GM21576 (cell line): ENCODE results near the gene KPNA6.
"Not testable (repeated sequence)": the region's sequence is repeated elsewhere in the genome, so short reads cannot be mapped to it uniquely, and the experiment has no call there.

ENCODE experiments used
- ATAC-seq: cut with Tn5 transposase; IDR thresholded peaks from one replicate; pipeline ENCODE4 v1.9.1; 2021; ENCODE audit warnings: mild to moderate bottlenecking, moderate library complexity; ENCODE audit not compliant: unreplicated experiment

Gene KPNA6

DNA sequence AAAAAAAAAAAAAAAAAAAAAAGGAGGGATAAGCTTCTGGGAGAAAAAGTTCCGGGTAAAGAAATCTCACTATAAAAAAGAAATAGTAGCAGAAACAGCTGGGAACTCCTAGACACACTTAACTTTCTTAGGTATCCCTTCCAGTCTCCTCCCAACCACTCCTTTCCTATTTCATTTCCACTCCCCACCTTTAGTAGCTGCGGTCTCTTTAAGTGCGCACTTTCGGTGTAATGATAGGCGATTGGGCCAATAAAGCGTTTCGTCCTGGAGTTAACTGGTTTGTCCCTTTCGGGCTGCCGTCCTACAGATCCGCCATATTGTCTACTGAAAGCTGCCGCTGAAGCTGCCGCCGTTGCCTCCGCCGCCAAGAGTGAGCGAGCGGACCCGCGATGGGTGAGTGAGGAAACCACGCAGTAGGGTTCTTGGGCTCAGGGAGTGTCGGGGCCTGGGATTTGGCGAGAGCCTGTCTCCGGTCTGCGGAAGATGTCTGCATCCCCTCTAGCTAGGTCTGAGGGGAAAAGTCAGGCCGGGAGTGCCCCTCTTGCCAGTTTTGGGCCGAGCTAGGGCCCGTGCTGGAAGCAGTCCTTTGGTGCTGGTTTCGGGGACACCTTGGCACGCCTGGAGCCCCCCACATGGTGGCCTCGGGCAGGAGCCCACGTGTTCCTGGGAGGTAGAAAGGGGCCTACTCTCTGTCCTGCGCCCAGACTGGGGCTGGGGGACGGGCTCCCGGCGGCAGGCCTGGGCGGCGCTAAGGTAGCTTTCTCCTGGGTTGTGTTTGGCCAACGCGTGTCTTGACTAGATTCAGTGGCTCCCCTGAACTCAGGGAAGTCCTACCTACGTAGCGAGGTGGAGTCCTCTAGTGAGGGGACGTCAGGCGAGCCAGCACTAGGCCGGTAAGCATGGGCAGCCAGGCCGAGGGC is at the start of gene KPNA6:
Gene KPNA6, plus strand, starts transcription at position 315 of the 920 bp plus-strand sequence. Its CDS starts 75 bp downstream, at position 390.
- ATAC-seq, result peak; percentile 57

DNA sequence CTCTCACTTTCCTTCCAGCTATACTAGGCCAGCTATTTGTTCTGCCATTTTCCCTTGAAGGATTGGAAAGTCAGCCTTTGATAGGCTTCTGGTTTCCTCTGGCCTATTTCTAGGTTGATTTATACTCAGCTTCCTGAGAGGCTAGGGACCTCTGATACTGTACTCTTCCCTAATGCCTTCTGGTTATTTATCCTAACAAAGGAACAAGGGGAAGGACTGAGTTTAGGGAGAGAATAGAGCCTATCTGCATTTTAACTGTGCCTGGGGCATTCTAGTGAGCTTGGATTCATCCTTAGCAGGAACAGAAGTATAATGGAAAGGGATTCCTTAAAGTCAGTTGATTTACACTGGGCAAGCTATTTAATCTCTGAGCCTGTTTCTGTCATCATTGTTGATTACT is 46.9 kb upstream of the KPNA6 start:
- ATAC-seq, result no peak

DNA sequence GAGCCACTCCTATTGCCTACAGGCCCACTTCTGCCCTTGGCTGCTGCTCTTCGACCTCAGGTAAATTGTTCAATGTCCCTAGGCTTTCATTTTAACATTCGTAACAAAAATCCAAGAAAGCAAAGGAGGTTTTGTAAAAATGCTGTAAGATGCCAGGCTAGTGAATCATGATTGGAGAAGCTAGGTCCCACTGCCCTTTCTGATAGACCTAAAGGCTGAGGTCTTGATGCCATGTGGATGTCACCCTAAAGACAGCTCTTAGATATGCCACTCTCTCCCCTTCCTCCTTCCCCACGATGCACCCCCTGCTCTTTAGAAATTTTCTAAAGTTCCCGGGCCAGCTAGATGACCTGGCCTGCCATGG is 45.0 kb upstream of the KPNA6 start:
- ATAC-seq, result no peak

DNA sequence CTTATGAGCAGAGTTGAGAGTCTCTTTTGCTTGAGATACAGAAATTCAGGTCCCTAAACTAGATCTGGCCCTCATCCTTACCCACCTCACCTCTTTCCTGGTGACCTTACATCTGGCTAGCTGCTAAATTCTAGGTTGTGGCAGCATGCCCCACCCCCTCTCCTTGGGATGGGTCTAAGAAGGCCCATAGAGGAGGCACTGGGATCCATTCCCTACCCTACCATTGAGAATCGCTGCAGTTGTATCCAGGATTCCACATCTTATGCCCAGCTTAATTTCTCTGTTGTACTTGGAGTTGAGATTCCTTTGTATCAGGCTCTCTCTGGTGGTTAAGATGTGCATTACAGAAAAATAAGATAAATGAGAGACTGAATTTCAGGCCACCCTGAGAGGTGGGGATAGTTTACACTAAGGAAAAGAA is 44.6 kb upstream of the KPNA6 start:
- ATAC-seq, result no peak

DNA sequence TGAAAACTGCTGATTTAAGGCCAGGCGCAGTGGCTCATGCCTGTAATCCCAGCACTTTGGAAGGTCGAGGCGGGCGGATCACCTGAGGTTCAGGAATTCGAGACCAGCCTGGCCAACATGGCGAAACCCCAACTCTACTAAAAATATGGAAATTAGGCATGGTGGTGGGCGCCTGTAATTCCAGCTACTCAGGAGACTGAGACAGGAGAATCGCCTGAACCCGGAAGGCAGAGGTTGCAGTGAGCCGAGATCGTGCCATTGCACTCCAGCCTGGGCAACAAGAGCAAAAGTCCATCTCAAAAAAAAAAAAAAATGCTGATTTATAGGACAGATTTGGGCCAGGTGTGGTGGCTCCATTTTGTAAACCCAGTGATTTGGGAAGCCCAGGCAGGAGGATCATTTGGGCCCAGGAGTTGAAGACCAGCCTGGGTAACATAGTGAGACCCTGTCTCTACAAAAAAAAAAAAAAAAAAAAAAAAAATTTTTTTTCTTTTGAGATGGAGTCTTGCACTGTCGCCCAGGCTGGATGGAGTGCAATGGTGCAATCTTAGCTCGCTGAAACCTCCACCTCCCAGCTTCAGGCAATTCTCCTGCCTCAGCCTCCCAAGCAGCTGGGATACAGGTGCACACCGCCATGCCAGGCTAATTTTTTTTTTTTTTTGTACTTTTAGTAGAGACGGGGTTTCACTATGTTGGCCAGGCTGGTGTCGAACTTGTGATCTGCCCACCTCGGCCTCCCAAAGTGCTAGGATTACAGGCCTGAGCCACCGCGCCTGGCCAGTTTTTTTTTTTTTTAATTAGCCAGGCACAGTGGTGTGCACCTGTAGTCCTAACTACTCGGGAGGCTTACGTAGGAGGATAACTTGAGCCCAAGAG is 42.0 kb upstream of the KPNA6 start:
- not testable (repeated sequence) for ATAC-seq

DNA sequence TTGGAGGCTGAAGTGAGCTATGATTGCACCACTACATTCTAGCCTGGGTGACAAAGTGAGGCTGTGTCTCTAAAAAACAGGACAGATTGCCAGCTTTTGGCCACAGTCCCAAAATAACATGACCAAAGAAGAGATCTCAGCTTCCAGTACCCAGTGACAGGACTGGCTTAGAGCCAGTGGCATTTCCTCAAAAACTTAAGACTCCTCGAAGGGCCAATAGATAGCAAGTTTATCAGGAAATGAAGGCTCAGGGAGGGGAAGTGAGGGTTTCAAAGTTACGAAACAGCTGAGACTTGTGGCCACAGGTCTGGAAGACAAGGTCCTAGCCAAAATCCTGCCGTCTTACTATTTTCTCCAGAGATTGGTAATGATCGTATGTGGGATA is 41.4 kb upstream of the KPNA6 start:
- ATAC-seq, result no peak

DNA sequence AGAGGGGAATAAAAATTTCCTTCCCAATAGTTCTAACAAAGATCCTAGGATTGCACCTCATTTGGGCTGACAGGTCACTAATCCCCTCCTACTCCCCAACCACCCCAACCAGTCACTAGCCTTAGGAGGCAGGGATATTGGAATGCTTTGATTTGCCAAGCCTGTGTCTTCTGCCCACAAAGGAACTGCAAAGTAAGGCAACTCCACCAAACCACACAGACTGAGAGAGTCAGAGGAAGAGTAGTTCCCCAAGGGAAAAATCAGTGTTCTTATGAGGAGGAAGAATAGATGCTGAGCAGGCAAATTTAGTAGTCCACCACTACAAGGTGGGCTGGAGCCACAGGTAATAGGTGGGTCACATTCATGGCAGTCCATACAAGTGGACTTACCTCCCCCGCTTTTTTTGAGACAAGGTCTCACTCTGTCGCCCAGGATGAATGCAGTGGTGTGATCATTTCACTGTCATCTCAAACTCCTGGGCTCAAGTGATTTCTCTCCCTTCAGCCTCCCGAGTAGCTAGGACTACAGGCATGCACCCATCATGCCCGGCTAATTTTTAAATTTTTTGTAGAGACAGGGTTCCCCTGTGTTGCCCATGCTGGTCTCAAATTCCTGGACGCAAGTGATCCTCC is 38.8 kb upstream of the KPNA6 start:
- ATAC-seq, result no peak

DNA sequence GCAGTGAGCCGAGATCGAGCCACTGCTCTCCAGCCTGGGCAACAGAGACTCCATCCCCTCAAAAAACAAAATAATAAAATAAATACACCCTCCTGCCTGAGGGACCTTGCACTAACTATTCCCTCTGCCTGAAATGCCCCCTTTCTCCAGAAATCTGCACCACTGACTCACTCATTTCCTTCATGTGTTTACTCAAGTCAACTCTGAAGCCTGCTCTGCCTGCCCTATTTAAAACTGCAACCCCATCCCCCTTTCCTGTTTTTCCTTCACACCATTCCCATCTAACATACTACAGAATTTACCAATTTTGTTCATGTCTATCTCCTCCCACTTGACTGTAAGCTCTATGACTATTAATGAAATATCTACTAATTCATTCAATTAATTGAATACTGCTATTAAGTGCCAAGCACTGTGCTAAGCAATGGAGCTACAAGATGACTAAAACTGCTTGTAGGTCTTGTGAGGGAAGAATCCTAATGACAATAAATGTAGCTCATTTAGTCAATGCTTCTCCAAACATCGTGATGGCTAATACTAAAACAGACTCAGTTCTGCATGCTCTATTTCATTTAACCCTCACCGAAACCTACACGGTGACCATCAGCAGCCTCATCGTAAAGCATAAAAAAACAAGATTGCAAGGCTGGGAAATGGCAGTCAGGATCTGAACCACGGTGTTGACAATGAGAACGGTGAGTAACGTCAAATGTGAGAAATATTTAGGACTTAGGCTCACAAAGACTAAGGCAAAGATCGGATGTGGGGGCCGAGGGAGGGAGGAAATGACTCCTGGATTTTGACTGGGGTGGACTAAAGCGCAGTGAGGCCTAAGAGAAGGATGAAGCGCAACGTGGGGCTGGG is 35.9 kb upstream of the KPNA6 start:
- ATAC-seq, result no peak

DNA sequence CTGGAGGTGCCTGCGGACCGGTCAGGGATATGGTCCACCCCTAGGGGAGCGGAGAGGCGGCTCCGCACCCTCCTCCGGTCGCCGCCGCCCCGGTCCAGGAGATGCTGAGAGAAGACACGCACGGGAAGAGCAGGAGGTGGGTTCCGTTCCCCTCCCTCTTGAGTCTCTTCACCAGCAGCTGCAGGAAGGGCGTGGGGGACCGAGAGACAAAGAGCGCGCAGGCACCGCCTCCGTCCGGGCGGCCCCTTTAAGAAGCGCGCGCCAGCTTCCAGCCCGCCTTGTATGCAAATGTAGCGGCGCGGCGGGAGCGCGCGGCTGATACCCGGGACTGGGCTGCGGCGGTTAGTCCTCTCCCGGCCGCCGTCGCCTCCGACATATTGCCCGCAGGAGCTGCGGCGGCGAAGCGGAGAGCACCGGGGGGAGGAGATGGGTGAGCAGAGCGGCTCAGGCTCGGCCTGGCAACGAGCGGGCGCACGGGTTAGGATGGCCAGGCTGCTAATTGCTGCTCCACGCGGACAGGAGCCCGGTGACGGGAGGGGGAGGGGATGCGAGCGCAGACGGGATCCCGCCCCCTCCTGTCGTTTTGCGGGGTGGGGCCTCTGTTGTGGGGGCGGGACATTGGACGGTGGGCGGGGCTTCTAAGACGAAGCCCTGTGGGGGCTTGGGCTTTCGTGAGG is 35.1 kb upstream of the KPNA6 start, which contains the start of gene TMEM39B:
Gene TMEM39B, plus strand, starts transcription at position 318 of the 677 bp plus-strand sequence. Its CDS starts 109 bp downstream, at position 427.
- peak; percentile 77 for ATAC-seq

DNA sequence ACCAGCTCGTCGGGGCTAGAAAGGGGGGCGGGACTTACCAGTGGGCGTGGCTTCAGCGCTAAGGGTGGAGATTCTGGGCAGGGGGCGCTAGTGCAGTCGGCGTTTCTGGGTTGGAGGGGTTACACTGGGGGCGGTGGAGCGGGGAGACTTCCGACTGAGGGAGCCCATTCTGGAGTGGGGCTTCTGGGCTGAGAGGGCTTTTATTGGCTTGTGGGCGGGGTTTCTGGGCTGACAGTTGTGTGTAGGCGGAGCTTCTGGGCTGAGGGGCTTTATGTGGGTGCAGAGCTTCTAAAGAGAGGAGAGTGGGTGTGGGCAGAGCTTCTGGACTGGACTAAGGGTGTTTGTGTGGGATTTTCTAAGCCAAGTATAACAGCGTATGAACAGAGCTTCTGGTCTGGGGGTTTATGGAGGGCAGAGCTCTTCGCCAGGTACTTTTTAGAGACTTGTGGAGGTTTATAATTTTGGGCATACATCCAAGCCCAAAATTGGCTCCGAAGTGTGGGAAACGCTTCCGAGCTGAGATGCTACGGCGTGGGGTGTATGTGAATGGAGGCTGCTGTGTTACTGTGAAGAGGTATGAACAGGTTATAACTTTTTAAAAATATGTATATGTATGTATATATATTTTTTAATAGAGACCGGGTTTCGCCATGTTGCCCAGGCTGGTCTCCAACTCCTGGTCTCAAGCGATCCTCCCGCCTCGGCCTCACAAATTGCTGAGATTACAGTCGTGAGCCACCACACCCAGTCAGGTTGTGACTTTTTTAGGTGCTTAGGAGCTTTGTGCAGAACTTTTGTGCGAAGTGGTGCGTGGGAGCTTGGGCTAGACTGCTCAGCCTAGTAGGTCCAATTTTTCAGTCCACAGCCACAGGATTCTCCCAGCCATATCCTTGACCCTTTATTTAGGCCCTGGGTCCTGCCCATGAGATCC is 34.3 kb upstream of the KPNA6 start:
- peak; percentile 24 for ATAC-seq

DNA sequence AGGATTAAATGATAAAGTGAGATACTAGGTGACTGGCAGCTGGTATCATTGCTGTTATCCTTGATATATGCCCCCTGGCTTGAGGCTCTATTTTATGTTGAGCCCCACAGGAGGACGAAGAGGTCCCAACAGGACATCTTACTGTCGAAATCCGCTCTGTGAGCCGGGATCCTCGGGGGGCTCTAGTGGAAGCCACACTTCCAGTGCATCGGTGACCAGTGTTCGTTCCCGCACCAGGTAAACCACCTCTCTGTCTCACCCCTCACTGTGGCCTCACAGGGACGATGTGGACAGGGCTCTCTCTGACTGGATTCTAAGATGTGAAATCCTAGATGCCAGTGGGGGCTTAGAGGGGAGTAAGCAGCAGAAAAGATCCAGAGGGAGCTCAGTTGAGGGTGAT is 33.0 kb upstream of the KPNA6 start:
- ATAC-seq, result no peak

DNA sequence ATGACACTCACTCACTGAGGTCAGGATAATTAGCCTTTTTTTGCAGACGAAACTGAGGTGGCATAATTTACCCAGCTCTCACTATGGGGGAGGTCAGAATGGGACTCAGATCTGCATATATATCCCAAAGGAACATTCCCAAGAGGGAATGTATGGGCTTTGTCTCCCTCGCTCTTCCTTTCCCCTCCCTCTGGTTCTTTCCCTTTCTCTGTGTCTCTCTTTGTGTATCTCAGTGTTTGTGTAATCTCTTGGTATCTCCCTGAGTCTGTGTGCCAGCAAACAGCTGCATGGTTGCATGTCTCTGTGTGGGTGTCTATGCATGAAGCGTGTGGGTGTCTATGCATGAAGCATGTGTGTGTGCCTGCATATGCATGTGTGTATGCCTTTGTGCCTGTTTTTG is 30.4 kb upstream of the KPNA6 start:
- ATAC-seq, result no peak

DNA sequence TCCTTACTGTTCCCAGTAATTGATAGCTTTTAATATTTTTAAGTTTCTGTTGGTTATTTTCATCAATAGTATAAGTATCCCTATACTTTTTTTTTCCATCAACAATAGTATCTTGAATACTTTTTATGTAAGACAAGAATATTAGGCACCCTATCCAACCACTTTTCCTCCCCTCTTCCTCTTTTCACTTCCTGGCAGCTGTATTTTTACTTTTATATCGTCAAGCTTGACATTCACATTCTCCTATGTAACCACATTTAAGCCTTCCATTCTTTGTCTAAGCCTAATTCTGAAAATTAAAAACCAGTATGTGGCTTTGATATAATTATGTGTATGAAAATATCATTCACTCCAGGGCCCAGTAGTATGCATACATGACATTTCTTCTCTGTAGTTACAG is 25.8 kb upstream of the KPNA6 start:
- ATAC-seq, result no peak

DNA sequence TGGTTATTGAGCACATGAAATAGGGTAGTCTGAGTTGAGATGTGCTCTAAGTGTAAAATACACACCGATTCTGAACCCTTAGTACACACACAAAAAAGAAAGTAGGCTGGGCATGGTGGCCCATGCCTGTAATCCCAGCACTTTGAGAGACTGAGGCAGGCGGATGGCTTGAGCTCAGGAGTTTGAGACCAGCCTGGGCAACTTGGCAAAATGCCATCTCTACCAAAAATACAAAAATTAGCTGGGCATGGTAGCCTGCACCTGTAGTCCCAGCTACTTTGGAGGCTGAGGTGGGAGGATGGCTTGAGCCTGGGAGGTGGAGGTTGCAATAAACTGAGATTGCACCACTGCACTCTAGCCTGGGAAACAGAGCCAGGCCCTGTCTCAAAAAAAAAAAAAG is 21.5 kb upstream of the KPNA6 start:
- ATAC-seq, result not testable (repeated sequence)

DNA sequence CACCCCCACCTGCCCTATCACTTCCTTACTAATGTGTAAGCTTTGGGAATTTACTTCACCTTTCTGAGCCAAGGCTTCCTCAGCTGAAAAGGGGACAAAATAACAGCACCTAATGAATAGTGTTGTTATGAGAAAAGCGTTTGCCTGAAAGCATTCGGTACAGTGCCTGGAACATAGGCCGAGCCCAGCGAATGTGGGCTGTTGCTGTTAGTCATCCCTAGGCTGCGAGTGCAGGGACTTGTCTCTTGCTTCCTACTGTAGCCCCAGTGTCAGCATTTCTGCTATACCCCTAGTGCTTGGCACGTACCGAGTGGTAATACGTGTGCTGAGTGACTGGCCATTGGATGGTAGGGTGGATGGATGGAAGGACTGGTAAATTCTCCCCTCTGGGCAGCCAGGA is 16.7 kb upstream of the KPNA6 start:
- ATAC-seq, result no peak

DNA sequence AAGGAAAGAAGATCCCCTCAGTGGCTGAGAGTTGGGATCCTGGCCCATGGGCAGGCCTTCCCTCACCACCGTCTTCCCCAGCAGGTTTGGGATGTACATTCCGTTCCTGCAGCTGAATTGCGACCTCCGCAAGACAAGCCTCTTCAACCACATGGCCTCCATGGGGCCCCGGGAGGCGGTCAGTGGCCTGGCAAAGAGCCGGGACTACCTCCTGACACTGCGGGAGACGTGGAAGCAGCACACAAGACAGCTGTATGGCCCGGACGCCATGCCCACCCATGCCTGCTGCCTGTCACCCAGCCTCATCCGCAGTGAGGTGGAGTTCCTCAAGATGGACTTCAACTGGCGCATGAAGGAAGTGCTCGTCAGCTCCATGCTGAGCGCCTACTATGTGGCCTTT is 16.3 kb upstream of the KPNA6 start:
- ATAC-seq, result no peak

DNA sequence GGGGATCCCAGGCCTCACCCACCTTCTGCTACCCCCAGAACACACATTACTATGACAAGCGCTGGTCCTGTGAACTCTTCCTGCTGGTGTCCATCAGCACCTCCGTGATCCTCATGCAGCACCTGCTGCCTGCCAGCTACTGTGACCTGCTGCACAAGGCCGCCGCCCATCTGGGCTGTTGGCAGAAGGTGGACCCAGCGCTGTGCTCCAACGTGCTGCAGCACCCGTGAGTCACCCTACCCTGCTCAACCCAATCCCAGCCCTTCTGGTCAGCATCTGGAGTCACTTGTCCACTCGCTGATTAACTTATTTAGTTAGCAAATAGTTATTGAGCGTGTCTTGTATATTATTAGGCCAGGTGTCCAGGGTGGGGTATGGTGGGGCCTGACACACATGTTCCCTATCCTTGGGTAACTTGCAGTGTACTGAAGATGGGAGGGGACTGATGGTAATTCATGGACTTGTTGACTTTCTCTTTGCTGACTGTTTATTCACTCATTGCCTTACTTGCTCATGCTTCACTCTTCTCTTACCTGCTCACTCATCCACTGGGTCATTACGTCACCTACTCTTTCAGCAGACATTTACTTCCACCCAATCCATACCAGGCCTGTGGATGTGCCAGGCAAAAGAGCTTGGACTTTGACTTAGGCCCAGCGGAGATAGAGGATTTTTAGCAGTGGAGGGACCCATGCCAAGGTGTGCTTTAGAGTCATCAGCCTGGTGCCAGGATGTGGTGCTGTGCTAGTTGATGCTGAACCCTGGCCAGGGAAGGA is 12.9 kb upstream of the KPNA6 start:
- ATAC-seq, result no peak

DNA sequence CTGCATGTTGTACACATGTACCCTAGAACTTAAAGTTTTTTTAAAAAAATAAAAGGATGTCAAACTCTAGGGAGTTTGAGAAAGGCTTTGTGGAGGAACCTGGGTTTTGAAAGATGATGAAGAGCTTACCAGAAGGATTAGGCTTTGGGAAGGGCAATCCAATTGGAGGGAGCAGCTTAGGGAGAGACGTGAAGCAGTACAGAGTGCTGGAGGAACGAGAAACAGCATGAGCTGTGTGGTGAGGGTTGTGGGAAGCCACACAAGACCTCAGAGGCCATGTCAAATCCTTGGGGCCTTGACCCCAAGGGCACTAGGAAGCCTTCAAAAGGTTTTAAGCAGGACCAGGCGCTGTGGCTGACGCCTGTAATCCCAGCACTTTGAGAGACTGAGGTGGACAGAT is 8.4 kb upstream of the KPNA6 start:
- ATAC-seq, result no peak
